NCI-H187 treated with DMSO at 0.1 percent for 48 hours (cell line): ENCODE results near the gene UNC5B.

Experiments used
- DNase-seq: peaks from one replicate; lab custom pipeline; 2025; lab: John Stamatoyannopoulos, UW

UNC5B gene

GRCh38 chr10:71319800-71320392 lies 107.5 kb downstream of the UNC5B start:
- DNase-seq: no peak

GRCh38 chr10:71320592-71320991 lies 108.2 kb downstream of the UNC5B start:
- no peak for DNase-seq

GRCh38 chr10:71321386-71321785 lies 109.0 kb downstream of the UNC5B start:
- no peak for DNase-seq

- no peak for DNase-seq
These were observed 111.0 kb downstream of the UNC5B start for GRCh38 chr10:71323407-71323806.

GRCh38 chr10:71324743-71325142 lies 112.4 kb downstream of the UNC5B start:
- no peak for DNase-seq

GRCh38 chr10:71325267-71325666 lies 112.9 kb downstream of the UNC5B start:
- DNase-seq: no peak

- DNase-seq: peak; percentile 49
These were observed 114.1 kb downstream of the UNC5B start for GRCh38 chr10:71326464-71326881.

GRCh38 chr10:71330789-71331404 lies 118.5 kb downstream of the UNC5B start:
- DNase-seq: no peak

- DNase-seq: no peak
These were observed 119.4 kb downstream of the UNC5B start for GRCh38 chr10:71331736-71332135.

- no peak for DNase-seq
These were observed 120.1 kb downstream of the UNC5B start for GRCh38 chr10:71332466-71332865.

- no peak for DNase-seq
These were observed 120.9 kb downstream of the UNC5B start for GRCh38 chr10:71333129-71333887.

GRCh38 chr10:71334221-71334791 lies 121.9 kb downstream of the UNC5B start:
- DNase-seq: no peak

GRCh38 chr10:71335173-71335708 lies 122.9 kb downstream of the UNC5B start:
- no peak for DNase-seq

- DNase-seq: no peak
These were observed 124.3 kb downstream of the UNC5B start for GRCh38 chr10:71336632-71337031.

GRCh38 chr10:71337219-71337701 lies 124.9 kb downstream of the UNC5B start:
- DNase-seq: no peak

GRCh38 chr10:71338728-71339495 lies 126.5 kb downstream of the UNC5B start:
- DNase-seq: no peak

GRCh38 chr10:71339796-71340589 lies 127.6 kb downstream of the UNC5B start:
- no peak for DNase-seq

- DNase-seq: no peak
These were observed 130.4 kb downstream of the UNC5B start for GRCh38 chr10:71342573-71343391.

- no peak for DNase-seq
These were observed 131.0 kb downstream of the UNC5B start for GRCh38 chr10:71343392-71343773.
